Epidermal melanocyte (primary cell): ENCODE results near the gene GHRL.
"Not testable (repeated sequence)": the region's sequence is repeated elsewhere in the genome, so short reads cannot be mapped to it uniquely, and the experiment has no call there.

Experiments
- DNase-seq: peaks from one replicate; pipeline ENCODE4 v3.0.0; 2011; ENCODE audit warnings: low spot score; ENCODE audit not compliant: insufficient read length

Gene GHRL

DNA sequence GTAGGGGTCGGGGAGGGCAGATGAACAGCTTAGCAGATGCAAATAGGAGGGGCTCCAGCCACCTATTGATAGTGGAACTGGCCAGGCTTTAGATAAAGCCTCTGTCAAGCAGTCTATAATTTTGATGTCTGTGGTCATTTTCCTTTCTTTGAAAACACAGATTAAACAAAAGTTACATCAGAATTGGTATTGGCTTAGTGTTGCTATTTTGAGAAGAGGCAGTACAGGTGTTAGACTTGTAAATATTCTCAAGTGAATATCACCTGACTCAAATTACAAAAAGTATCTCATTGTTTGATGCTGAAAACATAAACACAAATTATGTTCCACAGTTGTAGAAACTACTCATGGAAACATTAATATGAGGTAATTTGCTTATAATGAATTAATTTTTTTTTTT lies 18.1 kb downstream of the GHRL start:
- DNase-seq, result no peak

DNA sequence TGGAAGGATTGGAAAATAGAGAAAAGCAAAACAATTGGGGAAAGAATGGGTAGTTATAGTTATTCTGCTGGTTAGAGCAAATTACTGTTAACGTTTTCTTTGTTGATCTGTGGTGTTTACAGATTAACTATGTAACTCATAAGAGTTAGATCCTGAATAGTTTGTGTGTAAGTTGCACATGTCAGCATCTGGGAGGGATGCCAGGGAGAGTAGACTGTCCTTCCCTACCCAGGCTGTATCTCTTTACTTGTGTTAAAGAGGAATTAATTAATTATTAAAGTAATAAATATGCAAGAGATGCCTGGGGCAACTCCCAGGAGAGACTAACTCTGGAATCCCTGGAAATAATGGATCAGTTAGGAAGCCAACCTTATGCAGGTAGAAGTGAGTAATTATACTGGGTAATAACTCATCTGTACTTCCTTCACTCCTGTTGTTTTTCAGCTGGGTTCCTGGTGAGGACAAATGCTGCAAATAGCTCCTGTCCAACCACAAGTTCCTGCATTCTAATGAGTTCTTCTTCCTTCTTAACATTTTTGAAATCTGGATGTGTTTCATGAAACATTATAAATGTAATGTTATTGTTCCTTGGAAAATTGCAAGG lies 18.9 kb downstream of the GHRL start:
- no peak for DNase-seq

DNA sequence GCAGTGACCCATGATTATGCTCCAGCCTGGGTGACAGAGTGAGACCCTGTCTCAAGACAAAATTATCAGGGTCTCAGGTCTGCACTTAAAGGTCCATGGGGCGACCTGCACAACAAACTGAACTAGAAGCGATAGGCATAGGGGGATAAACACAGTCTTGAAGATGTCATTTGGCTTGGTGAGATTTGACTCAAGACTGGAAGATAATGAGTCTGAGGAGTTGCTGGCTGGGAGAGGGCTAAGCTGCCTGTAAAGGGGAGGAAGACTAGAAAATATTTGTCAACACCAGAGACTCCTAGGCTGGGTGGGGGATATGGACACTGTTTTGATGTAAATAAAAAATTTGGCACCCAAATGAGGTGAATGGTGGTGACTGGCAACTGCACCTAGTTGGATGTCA lies 19.8 kb downstream of the GHRL start:
- no peak for DNase-seq

DNA sequence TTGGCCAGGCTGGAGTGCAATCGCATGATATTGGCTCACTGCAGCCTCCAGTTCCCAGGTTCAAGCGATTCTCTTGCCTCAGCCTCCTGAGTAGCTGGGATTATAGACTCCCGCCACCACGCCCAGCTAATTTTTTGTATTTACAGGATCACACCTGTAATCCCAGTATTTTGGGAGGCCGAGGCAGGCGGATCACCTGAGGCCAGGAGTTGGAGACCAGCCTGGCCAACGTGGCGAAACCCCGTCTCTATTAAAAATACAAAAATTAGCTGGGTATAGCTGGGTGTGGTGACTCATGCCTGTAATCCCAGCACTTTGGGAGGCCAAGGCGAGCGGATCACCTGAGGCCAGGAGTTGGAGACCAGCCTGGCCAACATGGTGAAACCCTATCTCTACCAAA lies 20.3 kb downstream of the GHRL start:
- DNase-seq, result not testable (repeated sequence)

DNA sequence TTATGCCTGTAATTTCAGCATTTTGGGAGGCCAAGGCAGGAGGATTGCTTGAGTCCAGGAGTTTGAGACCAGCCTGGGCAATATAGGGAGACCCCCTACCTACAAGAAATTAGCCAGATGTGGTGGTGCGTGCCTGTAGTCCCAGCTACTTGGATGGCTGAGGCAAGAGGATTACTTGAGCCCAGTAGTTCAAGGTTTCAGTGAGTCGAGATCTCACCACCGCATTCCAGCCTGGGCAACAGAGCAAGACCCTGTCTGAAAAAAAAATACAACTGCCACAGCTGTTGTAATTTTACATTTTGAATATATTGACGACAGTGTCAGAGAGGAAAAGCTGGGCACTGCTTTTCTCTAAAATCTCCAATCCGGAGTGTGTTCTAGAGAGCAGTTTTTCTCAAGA lies 23.3 kb downstream of the GHRL start:
- DNase-seq, result no peak

DNA sequence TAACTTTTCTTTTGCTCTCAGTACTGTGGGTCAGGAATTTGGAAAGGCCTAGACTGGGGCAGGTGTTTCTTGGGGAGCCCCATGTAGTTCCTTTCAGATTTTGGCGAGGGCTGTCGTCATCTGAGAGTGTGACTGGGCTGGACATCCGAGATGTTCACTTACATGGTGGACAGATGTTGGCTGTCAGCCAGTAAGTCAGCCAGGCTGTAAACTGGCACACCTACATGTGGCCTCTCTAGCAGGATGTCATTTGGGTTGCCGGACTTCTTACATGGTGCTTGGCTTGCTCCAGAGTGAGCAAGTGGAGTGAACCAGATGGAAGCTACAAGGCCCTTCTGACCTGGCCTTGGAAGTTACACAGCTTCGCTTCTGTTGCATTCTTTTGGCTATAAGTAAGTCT lies 23.8 kb downstream of the GHRL start:
- no peak for DNase-seq

DNA sequence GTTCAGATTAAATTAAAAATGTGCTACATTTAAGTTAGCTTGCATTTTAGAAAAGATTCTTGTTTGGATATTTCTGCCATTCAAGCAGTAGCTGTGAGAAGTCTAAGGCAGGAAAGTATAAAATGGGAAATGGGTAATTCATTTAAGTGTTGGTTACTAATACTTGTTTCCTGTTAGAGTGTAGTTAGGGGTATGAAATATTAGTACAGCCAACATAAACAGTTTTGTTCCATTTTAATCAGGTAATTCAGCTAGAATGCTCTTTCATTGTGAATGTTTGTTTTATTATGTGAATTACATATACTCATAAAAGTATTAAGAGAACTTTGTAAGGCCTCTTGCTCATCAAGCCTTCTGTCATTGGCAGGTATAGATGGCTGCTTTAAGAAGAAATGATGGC lies 24.6 kb downstream of the GHRL start:
- DNase-seq, result no peak

DNA sequence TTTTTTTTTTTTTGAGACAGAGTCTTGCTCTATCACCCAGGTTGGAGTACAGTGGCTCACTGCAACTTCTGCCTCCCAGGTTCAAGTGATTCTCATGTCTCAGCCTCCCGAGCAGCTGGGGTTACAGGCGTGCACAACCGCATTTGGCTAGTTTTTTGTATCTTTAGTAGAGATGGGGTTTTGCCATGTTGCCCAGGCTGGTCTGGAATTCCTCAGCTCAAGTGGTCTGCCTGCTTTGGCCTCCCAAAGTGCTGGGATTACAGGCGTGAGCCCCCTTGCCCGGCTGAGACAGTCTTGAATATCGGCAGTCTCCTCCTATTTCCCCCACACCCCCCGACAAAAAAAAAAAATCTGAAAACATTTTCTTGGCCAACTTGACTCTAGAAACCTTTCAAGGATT lies 25.8 kb downstream of the GHRL start:
- not testable (repeated sequence) for DNase-seq

DNA sequence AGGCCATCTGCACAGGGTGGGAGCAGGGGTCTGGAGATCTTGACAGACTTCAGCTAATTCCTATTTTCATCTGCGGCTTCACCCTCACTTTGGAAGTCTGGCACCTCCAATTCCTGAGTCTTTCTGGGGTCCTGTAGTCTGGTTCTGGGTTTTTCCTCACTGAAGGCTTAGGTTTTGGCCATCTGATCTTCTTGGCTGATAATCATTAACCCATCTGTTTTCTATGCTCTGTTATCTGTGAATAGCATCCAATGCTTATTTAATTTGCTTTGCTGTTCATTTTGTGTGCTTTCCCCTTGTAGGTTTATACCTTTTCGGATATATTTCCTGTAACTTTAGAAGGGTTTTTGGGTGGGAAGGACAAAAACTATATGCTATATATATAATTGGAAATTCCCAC lies 26.9 kb downstream of the GHRL start:
- DNase-seq, result no peak

DNA sequence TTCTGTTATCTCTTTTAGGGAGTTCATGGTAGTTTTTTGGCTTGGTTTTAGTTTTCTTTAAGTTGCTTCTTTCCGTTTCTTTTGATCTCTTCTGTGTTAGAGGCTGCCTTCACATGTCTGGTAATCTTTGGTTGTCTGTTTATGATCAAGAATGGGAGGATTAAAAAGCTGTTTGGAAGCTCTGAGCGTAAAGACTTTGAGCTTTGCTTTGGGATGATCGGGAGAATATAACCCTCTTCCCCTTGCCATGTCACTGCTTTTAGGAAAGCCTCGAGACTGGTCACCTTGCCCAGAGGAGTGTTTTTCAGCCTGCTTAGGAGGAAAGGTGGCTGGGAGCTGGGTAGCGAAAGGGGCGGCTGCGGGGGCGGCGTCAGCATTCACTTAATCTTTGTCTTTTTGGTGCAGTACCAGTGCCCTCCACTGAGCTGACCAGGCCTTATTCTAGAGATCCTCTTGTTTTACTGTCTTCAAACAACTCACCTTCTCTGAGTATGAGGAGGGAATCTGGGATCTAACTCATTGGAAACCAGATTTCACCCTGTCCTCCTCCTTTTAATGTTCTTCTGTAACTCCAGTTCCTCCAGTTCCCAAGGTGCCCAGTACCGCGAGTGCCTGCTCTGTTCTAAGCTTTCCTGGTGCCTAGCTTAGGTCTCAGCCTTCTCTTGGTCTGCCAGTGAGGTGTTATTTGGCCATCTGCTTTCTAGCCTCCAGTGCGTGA lies 28.9 kb downstream of the GHRL start:
- no peak for DNase-seq

DNA sequence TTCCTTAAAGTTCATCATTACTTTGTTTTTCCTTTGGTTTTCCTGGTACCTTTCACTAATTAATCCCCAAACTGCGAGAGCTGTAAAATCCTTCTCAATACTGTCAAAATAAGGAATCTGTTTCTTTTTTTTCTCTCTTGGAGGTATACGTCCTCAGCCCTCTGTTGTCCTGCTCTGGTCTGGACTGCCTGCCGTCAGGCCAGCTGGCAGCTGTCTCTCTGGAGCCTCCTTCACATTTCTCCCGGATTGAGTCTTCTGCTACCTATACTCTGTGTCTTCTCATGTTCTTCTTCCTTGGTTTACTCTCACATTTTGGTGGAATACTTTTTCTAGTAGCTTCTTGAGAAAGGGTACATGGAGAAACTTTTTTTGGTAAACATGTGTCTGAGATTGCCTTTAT lies 30.7 kb downstream of the GHRL start:
- no peak for DNase-seq

DNA sequence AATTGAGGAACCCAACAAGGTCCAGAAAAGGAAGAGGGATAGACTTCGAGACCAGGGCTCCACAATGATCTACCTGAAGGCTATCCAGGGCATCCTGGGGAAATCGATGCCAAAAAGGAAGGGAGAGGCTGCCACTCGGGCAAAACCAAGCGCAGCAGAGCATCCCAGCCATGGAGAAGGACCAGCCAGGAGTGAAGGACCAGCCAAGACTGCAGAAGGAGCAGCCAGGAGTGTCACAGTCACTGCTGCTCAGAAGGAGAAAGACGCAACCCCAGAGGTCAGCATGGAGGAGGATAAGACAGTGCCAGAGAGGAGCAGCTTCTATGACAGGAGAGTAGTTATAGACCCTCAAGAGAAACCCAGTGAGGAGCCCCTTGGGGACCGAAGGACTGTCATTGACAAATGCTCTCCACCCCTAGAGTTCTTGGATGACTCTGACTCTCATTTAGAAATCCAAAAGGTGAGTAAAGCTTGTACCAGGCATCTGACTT lies 32.5 kb downstream of the GHRL start:
- no peak for DNase-seq

DNA sequence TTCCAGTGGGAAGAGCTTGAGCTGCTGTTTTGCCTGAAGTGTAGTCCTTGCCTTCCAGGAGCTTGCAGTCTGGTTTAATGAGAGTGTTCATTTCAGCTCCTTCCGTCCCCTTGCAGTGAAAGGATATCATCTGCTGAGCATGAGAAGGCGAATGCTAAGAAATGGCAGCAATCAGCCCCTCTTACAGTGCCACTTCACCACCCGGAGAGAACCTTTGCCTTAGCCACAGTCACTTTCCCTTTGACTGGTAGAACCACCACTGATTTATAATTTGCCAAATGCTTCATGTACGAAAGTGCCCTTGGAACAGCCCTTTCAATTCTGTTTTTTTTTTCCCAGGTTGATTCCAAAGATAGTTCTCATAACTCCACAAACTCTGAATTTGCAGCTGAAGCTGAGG lies 32.9 kb downstream of the GHRL start:
- no peak for DNase-seq

DNA sequence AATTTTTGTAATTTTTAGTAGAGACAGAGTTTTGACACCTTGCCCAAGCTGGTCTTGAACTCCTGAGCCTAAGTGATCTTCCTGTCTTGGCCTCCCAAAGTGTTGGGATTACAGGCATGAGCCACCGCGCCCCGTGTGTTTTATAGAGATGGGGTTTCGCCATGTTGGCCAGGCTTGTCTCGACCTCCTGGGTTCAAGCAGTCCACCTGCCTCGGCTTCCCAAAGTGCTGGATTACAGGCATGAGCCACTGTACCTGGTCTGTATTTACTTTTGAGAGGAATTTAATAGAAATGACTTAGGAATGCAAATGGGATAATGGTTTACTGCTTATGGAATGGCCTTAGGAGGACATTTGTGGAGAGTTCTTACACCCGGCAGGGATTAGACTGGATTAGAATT lies 33.7 kb downstream of the GHRL start:
- DNase-seq, result no peak

DNA sequence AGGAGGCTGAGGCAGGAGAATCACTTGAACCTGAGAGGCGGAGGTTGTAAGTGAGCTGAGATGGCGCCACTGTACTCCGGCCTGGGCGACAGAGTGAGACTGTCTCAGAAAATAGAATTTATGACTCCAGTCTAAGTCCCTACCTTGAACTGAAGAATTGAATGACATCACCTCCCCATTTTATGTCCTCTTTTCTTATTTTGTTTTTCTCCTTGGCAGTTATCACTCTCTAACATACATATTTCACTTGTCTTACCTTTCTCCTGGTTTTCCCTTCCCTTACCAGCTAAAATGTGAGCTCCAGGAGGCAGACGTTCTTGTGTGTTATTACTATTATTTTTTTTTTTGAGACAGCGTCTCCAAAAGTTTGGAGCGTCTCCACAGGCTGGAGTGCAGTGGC lies 36.9 kb downstream of the GHRL start:
- DNase-seq, result no peak

DNA sequence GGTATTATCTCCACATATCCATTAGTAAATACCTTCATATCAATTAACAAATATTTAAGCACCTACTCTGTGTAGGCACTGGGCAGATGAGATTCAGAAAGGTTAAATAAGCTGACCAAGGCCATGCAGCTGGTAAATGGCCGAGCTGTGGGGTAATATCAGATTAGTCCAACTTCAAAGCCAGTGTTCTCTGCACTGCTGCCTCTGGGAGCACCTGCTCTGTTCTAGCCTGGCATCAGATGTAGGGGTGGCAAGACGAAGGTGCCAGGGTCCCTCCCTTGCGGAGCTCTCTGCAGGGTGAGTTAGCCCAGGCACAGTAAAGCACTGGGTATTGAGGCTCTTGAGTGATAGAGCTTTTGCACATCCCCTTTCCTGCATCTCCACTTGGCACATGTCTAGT lies 39.0 kb downstream of the GHRL start:
- DNase-seq, result no peak

DNA sequence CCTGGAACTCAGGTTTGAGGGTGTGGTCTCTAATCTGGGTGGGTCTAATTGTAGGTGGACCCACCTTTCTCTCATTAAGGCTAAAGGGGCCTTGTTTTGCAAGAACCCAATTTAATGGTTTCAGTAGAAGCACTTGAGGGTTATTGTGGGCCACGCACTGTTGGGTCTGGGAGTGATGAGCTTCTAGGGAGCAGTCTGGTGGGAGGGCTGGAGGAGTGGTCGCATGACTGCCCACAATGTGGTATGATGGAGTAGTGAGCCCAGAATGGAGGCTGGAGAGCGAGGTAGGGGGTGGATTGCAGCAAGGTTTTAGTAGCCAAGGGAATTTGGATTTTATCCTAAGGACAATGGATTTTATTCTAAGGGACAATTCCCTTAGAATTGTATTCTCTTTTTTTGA lies 41.7 kb downstream of the GHRL start:
- DNase-seq, result no peak

DNA sequence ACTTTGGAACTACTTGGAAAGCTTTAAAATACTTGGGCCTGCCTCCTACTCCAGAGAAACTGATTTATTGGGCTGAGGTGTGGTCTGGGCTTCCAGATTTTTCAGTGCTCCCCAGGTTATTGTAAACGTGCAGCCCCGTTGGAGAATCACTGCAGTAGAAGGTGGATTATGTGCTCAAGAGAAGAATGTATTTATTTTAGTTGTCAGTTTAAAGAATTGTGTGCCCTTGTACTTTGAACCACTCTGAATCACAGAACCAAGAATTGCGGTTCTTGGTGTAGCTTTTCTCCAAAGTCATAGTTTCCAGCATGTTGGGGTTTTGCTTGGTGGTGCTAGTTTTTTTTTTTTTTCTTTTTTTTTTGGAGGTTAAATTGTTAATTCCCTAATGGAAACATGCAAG lies 42.9 kb downstream of the GHRL start:
- no peak for DNase-seq

DNA sequence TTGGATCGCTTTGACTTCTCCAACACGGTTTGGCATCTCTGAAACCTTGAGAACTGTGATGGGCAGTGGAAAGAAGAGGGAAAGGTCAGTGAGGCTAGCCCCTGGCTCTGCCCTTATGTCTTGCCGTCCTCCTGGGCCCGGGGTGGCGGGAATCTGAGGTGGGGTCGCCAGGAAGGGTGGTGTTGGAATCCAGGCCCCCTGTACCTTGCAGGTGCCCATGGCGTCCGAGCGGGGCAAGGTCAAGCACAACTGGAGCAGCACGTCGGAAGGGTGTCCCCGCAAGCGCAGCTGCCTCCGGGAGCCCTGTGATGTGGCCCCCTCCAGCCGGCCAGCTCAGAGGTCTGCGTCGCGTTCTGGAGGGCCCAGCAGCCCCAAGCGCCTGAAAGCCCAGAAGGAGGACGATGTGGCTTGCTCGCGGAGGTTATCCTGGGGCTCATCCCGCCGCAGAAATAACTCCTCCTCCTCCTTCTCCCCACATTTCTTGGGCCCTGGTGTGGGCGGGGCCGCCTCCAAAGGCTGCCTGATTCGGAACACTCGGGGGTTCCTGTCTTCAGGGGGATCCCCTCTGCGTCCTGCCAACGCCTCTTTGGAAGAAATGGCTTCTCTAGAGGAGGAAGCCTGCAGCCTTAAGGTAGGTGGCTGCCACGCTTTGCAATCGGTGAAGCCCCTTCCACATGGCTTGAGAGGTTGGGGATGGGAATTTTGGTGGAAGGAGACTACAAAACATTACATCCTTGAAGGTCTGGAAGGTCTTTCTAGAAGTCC lies 43.6 kb downstream of the GHRL start:
- DNase-seq, result no peak

DNA sequence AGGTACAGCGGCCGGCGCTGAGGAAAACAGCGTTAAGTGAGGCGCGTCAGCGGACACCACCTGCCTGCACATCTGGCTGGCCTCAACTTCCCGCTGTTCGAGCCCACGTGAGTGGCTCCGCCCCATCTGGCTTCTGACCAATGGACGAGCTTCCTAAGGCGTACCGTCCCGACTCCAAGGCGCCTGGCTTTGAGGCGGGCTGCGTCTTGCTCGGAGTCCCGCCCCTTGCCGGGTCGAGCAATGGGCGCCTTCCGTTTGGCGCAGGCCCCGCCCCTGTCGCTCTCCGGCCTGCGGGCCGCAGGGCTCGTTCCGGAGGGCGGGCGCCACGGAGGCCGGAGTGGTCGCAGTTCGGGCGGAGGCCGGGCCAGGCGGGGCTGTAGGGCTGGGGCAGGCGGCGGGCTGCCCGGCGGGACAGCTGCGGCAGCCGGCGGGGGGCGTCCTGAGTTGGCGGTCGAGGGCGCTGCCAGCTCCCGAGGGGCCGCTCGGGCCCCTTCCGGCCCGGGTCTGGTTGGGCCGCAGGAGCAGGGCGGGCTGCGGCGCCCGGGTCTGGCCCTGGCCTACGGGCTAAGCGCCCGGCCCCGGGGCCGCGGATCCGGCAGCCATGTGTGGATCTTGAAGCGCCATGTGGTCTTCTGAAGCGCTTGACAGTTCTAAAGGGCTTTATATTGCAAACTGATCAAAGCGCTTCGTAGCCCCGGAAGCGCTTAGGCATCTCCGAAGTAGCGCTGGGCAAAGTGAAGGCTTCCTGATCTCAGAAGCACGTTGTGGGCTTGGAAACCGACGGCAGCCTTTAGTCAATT lies 44.4 kb downstream of the GHRL start, which contains the start of gene TATDN2:
TATDN2 (plus strand) TSS at position 276 of the 800 bp plus-strand sequence. CDS start 742 bp downstream, outside the sequence.
- peak; percentile 97 for DNase-seq

DNA sequence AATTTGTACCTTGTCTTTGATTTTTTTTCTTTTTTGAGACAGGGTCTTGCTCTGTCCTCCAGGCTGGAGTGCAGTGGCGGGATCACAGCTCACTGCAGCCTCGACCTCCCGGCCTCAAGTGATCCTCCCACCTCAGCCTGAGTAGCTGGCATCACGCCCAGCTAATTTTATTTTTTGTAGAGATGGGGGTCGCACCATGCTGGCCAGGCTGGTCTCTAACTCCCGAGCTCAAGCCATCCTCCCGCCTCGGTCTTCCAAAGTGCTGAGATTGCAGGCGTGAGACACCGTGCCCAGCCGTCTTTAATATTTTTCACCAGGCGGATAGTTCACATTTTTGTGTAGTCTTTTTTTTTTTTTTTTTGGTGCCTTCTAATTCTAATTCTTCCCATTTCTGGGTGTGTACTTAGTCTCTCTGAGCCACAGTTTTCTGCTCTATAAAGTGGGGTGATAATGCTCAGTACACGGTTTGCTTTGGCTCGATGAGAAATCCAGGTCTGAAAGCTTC lies 45.0 kb downstream of the GHRL start:
- no peak for DNase-seq
